HEK293 (cell line): Measurements from ENCODE around the gene TTF1.

ENCODE experiments used
- CTCF ChIA-PET: fragments of 350-600 bp; formaldehyde crosslinking; extraction: SDS; loops from one replicate; lab custom pipeline; 2021; ENCODE audit warnings: antibody characterized with exemption; lab: Yijun Ruan, JAX
- POLR2A ChIA-PET: fragments of 300-600 bp; formaldehyde crosslinking; extraction: SDS; loops from one replicate; lab custom pipeline; 2020; ENCODE audit warnings: antibody characterized with exemption, inconsistent platforms; lab: Yijun Ruan, JAX
- H3K27ac ChIP-seq: fragments of 200-500 bp; sonication (Bioruptor generic); 2 replicates; pipeline ENCODE4 v1.5.1; 2014; ENCODE audit warnings: low read depth, low read length, control low read depth, inconsistent platforms; ENCODE audit errors: extremely low read depth
- H3K36me3 ChIP-seq, 2 experiments: fragments of 200-500 bp in 1 of 2; sonication (Bioruptor generic) in 1 of 2; 1 replicate in 1 of 2; 2 replicates in 1 of 2; pipeline ENCODE4 v1.5.1; 2014 to 2017; ENCODE audit warnings: inconsistent platforms in 2 of 2, low read length in 2 of 2; ENCODE audit not compliant: control insufficient read depth in 2 of 2, insufficient read depth in 1 of 2
- H3K4me1 ChIP-seq: fragments of 200-500 bp; sonication (Bioruptor generic); 2 replicates; pipeline ENCODE4 v1.5.1; 2014; ENCODE audit warnings: mild to moderate bottlenecking, low read length, inconsistent platforms; ENCODE audit not compliant: control insufficient read depth, insufficient read depth
- H3K4me3 ChIP-seq: 2 replicates; pipeline ENCODE4 v1.5.1; 2011; ENCODE audit warnings: low read depth, mild to moderate bottlenecking, control low read depth, low read length, moderate library complexity
- H3K9me3 ChIP-seq: fragments of 200-500 bp; sonication (Bioruptor generic); 2 replicates; pipeline ENCODE4 v1.5.1; 2014; ENCODE audit warnings: low read depth, low read length, inconsistent platforms; ENCODE audit not compliant: control insufficient read depth, insufficient read depth
- BCL11B ChIP-seq: fragments of 450-650 bp; formaldehyde crosslinking; IDR thresholded peaks from 2 replicates; pipeline ENCODE4 v1.5.1; 2016; ENCODE audit warnings: low read depth, missing biosample characterization, missing genetic modification characterization
- GFI1B ChIP-seq: fragments of 450-650 bp; formaldehyde crosslinking; IDR thresholded peaks from 2 replicates; pipeline ENCODE4 v1.5.1; 2016; ENCODE audit warnings: missing biosample characterization, missing genetic modification characterization
- GLI2 ChIP-seq: fragments of 450-650 bp; formaldehyde crosslinking; IDR thresholded peaks from 2 replicates; pipeline ENCODE4; 2017; ENCODE audit warnings: missing biosample characterization, missing genetic modification characterization, low read depth, borderline replicate concordance
- GLI4 ChIP-seq: fragments of 450-650 bp; formaldehyde crosslinking; IDR thresholded peaks from 2 replicates; pipeline ENCODE4 v1.5.1; 2016; ENCODE audit warnings: missing biosample characterization, missing genetic modification characterization
- KLF7 ChIP-seq: fragments of 450-650 bp; formaldehyde crosslinking; IDR thresholded peaks from 2 replicates; pipeline ENCODE4 v1.5.1; 2016; ENCODE audit warnings: missing biosample characterization, missing genetic modification characterization, borderline replicate concordance
- KLF9 ChIP-seq: fragments of 450-650 bp; formaldehyde crosslinking; IDR thresholded peaks from 2 replicates; pipeline ENCODE4 v1.5.1; 2016; ENCODE audit warnings: missing biosample characterization, missing genetic modification characterization, low read depth
- MZF1 ChIP-seq: fragments of 450-650 bp; formaldehyde crosslinking; IDR thresholded peaks from 2 replicates; pipeline ENCODE4 v1.5.1; 2017; ENCODE audit warnings: missing biosample characterization, missing genetic modification characterization, borderline replicate concordance
- RBAK ChIP-seq: fragments of 450-650 bp; formaldehyde crosslinking; IDR thresholded peaks from 2 replicates; pipeline ENCODE4 v1.5.1; 2016; ENCODE audit warnings: missing biosample characterization, missing genetic modification characterization
- ZNF214 ChIP-seq: fragments of 450-650 bp; formaldehyde crosslinking; IDR thresholded peaks from 2 replicates; pipeline ENCODE4 v1.5.1; 2017; ENCODE audit warnings: missing biosample characterization, mild to moderate bottlenecking, missing genetic modification characterization, borderline replicate concordance
- ZNF223 ChIP-seq: fragments of 450-650 bp; formaldehyde crosslinking; IDR thresholded peaks from 2 replicates; pipeline ENCODE4 v1.5.1; 2016; ENCODE audit warnings: missing biosample characterization, missing genetic modification characterization
- ZNF311 ChIP-seq: fragments of 450-650 bp; formaldehyde crosslinking; IDR thresholded peaks from 2 replicates; pipeline ENCODE4 v1.5.1; 2017; ENCODE audit warnings: missing biosample characterization, missing genetic modification characterization, borderline replicate concordance
- ZNF354C ChIP-seq: fragments of 450-650 bp; formaldehyde crosslinking; IDR thresholded peaks from 2 replicates; pipeline ENCODE4 v1.5.1; 2016; ENCODE audit warnings: missing biosample characterization, missing genetic modification characterization, low read depth, borderline replicate concordance
- ZNF394 ChIP-seq: fragments of 450-650 bp; formaldehyde crosslinking; IDR thresholded peaks from 2 replicates; pipeline ENCODE4 v1.5.1; 2016; ENCODE audit warnings: missing biosample characterization, missing genetic modification characterization, mild to moderate bottlenecking, moderate library complexity, borderline replicate concordance
- ZNF514 ChIP-seq: fragments of 450-650 bp; formaldehyde crosslinking; IDR thresholded peaks from 2 replicates; pipeline ENCODE4 v1.5.1; 2016; ENCODE audit warnings: missing biosample characterization, missing genetic modification characterization
- ZNF529 ChIP-seq: fragments of 450-650 bp; formaldehyde crosslinking; IDR thresholded peaks from 2 replicates; pipeline ENCODE4 v1.5.1; 2017; ENCODE audit warnings: missing genetic modification characterization, missing biosample characterization; ENCODE audit not compliant: insufficient replicate concordance
- ZNF555 ChIP-seq: fragments of 450-650 bp; formaldehyde crosslinking; conservative IDR thresholded peaks from 2 replicates; pipeline ENCODE4 v1.5.1; 2017; ENCODE audit warnings: missing biosample characterization, mild to moderate bottlenecking, missing genetic modification characterization, inconsistent platforms
- ZNF629 ChIP-seq: fragments of 450-650 bp; formaldehyde crosslinking; IDR thresholded peaks from 2 replicates; pipeline ENCODE4 v1.5.1; 2017; ENCODE audit warnings: missing biosample characterization, missing genetic modification characterization
- ZNF658 ChIP-seq: fragments of 450-650 bp; formaldehyde crosslinking; IDR thresholded peaks from 2 replicates; pipeline ENCODE4; 2016; ENCODE audit warnings: missing biosample characterization, missing genetic modification characterization
- ZNF670 ChIP-seq: fragments of 450-650 bp; formaldehyde crosslinking; IDR thresholded peaks from 2 replicates; pipeline ENCODE4 v1.5.1; 2016; ENCODE audit warnings: missing biosample characterization, missing genetic modification characterization, low read depth
- TF ChIP-seq, protein P1 (sequence below): fragments of 450-650 bp; formaldehyde crosslinking; IDR thresholded peaks from 2 replicates; pipeline ENCODE4; 2016; ENCODE audit warnings: missing biosample characterization, missing genetic modification characterization
- TF ChIP-seq, protein P2 (sequence below): fragments of 450-650 bp; formaldehyde crosslinking; IDR thresholded peaks from 2 replicates; pipeline ENCODE4 v1.5.1; 2016; ENCODE audit warnings: missing biosample characterization, missing genetic modification characterization

The TTF1 gene

DNA sequence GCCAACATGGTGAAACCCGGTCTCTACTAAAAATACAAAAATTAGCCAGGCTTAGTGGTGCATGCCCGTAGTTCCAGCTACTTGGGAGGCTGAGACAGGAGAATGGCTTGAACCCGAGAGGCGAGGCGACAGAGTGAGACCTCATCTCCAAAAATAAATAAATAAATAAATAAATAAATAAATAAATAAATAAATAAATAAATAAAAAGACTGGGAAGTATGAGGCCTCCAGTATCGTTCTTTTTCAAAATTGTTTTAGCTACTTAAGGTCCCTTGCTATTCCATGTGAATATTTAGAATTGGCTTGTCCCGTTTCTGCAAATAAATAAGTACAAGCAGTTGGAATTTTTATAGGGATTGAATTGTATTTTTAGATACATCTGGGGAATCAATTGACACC, 48.9 kb downstream of the TTF1 start (continued):
- TF ChIP-seq ZNF311 (tag by site-specific recombination) (no peak), RBAK (tag by site-specific recombination) (peak; percentile 58; the same call in 1 of the 2 replicates), ZNF529 (tag by site-specific recombination) (peak; percentile 58), ZNF514 (tag by site-specific recombination) (peak; percentile 79; the same call in 1 of the 2 replicates), ZNF223 (tag by site-specific recombination) (peak; percentile 81), ZNF658 (no peak), MZF1 (peak; percentile 53; the same call in 1 of the 2 replicates), ZNF555 (peak; percentile 97), GLI2 (peak; percentile 32; the same call in 1 of the 2 replicates), GFI1B (tag by site-specific recombination) (peak; percentile 78), ZNF670 (tag by site-specific recombination) (no peak), ZNF394 (peak; percentile 99), KLF9 (no peak), ZNF629 (peak; percentile 70), KLF7 (tag by site-specific recombination) (peak; percentile 59; the same call in 1 of the 2 replicates), ZNF214 (tag by site-specific recombination) (peak; percentile 18; the same call in 1 of the 2 replicates), ZNF354C (tag by site-specific recombination) (peak; percentile 91; the same call in 1 of the 2 replicates)
- TF ChIP-seq, protein P1, sequence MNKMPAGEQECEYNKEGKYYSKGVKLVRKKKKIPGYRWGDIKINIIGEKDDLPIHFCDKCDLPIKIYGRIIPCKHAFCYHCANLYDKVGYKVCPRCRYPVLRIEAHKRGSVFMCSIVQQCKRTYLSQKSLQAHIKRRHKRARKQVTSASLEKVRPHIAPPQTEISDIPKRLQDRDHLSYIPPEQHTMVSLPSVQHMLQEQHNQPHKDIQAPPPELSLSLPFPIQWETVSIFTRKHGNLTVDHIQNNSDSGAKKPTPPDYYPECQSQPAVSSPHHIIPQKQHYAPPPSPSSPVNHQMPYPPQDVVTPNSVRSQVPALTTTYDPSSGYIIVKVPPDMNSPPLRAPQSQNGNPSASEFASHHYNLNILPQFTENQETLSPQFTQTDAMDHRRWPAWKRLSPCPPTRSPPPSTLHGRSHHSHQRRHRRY (tag by site-specific recombination) = no peak
- TF ChIP-seq, protein P2, sequence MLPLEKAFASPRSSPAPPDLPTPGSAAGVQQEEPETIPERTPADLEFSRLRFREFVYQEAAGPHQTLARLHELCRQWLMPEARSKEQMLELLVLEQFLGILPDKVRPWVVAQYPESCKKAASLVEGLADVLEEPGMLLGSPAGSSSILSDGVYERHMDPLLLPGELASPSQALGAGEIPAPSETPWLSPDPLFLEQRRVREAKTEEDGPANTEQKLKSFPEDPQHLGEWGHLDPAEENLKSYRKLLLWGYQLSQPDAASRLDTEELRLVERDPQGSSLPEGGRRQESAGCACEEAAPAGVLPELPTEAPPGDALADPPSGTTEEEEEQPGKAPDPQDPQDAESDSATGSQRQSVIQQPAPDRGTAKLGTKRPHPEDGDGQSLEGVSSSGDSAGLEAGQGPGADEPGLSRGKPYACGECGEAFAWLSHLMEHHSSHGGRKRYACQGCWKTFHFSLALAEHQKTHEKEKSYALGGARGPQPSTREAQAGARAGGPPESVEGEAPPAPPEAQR (tag by site-specific recombination) = no peak

DNA sequence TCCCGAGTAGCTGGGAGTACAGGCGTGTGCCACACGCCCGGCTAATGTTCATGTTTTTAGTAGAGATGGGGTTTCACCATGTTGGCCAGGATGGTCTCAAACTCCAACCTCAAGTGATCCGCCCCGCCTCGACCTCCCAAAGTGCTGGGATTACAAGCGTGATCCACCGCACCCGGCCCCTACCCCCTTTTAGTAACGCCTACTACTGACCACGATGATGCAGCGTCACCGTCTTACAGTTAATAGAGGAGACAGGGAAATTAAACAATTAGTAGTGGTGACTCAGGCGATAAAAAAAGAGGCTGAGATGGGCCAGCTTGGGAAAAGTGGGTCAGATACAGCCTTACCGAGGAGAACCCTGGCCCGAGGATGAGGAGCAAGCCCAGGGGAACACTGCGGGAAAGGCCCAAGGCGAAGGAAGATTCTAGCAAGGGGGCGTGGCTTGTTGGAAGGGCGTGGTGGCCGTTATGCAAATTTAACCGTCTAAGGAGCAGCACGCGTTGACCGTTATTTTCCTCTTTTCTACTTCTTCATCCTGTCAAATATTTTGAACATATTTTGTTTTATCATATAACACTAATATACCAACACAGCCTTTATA, 50.2 kb downstream of the TTF1 start:
- Histone ChIP-seq H3K4me1 (no peaks in the 10 kb centered on the region), H3K9me3 (no peaks in the 10 kb centered on the region), H3K27ac (no peak overlapping the region), H3K36me3 (peaks cover 4 to 25% of the 10 kb centered on the region in 2 experiments; a peak in 2 of 3 replicates), H3K4me3 (no peak overlapping the region)
- ChIA-PET CTCF (no interaction called here), POLR2A (interaction anchor here (0.7 kb wide), 1 partner anchor 10 kb away, joined by 3 read pairs; no protein-coding TSS in a partner anchor)
- no peak for TF ChIP-seq BCL11B (tag by site-specific recombination)
- TF ChIP-seq KLF9 = peak; percentile 40; the same call in 1 of the 2 replicates
- TF ChIP-seq GLI4 = no peak
